Loucy (cell line): ENCODE data around the gene CAPN10.

Experiments used
- EZH2phosphoT487 ChIP-seq: fragments of 200-600 bp; IDR thresholded peaks from 2 replicates; pipeline ENCODE4 v1.6.1; 2018; ENCODE audit warnings: antibody characterized with exemption, mild to moderate bottlenecking, moderate library complexity, borderline replicate concordance
- TF ChIP-seq, protein P1 (sequence below): fragments of 200-600 bp; sonication (generic); conservative IDR thresholded peaks from 2 replicates; pipeline ENCODE4 v1.5.1; 2014; ENCODE audit warnings: mild to moderate bottlenecking, antibody characterized with exemption, low read length

GRCh38 chr2:240573516-240574385 lies 12.8 kb upstream of the CAPN10 start:
- TF ChIP-seq, protein P1, sequence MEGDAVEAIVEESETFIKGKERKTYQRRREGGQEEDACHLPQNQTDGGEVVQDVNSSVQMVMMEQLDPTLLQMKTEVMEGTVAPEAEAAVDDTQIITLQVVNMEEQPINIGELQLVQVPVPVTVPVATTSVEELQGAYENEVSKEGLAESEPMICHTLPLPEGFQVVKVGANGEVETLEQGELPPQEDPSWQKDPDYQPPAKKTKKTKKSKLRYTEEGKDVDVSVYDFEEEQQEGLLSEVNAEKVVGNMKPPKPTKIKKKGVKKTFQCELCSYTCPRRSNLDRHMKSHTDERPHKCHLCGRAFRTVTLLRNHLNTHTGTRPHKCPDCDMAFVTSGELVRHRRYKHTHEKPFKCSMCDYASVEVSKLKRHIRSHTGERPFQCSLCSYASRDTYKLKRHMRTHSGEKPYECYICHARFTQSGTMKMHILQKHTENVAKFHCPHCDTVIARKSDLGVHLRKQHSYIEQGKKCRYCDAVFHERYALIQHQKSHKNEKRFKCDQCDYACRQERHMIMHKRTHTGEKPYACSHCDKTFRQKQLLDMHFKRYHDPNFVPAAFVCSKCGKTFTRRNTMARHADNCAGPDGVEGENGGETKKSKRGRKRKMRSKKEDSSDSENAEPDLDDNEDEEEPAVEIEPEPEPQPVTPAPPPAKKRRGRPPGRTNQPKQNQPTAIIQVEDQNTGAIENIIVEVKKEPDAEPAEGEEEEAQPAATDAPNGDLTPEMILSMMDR = no peak
- no peak for TF ChIP-seq EZH2phosphoT487
